ENCODE data around the gene REXO1. TPM values are rescaled to one million over a fixed set of nuclear protein-coding genes. Genes with fewer than 3 reads are reported as not detected.
A peak's percentile ranks its signal among the peaks of the same experiment; 100 is the strongest.

Gene REXO1
- total and polyA plus RNA-seq, 9 of the 15 experiments (the other 6 are each of a cell fraction or from before 2014, with no cell fraction given), result 0.04 to 63.3 (median 15.8) TPM

DNA sequence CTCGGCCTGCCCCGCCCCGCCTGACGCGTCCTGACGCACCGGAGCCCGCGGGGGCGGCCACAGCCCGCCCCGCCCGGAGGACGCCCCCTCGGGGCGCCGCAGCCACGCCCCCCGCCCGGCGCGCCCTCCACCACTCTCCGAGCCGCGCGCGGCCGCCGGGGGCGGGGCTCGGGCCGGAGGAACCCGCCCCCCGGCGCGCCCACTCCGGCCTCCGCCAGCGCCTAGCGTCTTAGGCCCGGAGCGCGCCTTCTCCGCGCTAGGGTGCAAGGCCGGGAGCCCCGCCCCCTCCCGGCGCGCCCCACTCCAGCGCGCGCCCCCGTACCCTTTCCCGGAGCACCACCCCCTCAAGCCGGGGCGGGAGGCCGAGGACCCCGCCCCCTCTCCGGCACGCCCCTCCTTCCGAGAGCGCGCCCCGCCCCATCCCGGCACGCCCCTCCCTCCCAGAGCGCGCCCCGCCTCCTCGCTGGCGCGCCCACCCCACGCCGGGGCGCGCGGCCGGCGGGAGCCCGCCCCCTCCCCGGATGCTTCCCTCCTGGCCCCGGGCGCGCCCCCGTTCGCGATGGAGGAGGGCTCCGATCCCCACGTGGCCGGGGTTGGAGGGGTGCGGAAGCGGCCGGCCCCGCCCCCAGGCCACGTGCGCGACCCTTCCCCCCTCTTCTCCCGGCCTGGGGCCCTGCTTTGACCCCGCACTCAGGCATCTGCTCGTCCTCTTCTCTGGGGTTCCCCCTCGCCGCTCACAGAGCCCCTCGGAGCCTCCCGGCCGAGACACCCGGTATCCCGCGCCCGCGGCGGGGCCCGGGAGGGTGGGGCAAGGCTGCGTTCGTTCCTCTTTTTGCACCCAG lies 15.6 kb upstream of the REXO1 start (continued):
- TF ChIP-seq, protein P1, sequence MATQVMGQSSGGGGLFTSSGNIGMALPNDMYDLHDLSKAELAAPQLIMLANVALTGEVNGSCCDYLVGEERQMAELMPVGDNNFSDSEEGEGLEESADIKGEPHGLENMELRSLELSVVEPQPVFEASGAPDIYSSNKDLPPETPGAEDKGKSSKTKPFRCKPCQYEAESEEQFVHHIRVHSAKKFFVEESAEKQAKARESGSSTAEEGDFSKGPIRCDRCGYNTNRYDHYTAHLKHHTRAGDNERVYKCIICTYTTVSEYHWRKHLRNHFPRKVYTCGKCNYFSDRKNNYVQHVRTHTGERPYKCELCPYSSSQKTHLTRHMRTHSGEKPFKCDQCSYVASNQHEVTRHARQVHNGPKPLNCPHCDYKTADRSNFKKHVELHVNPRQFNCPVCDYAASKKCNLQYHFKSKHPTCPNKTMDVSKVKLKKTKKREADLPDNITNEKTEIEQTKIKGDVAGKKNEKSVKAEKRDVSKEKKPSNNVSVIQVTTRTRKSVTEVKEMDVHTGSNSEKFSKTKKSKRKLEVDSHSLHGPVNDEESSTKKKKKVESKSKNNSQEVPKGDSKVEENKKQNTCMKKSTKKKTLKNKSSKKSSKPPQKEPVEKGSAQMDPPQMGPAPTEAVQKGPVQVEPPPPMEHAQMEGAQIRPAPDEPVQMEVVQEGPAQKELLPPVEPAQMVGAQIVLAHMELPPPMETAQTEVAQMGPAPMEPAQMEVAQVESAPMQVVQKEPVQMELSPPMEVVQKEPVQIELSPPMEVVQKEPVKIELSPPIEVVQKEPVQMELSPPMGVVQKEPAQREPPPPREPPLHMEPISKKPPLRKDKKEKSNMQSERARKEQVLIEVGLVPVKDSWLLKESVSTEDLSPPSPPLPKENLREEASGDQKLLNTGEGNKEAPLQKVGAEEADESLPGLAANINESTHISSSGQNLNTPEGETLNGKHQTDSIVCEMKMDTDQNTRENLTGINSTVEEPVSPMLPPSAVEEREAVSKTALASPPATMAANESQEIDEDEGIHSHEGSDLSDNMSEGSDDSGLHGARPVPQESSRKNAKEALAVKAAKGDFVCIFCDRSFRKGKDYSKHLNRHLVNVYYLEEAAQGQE (IDR thresholded peaks at IDR 0.05; ENCODE audit: borderline replicate concordance), result peak; percentile 35
- TF ChIP-seq, protein P1 (CRISPR knock-in tag; IDR thresholded peaks at IDR 0.05; ENCODE audit: low read depth), result no peak
- TF ChIP-seq ETV6 (IDR thresholded peaks at IDR 0.05; ENCODE audit: borderline replicate concordance in 1 of 2, low read depth in 2 of 2, low read length in 1 of 2), result no peak
- TF ChIP-seq ETV6 (CRISPR knock-in tag; IDR thresholded peaks at IDR 0.05; ENCODE audit: borderline replicate concordance), result no peak
- no peak for TF ChIP-seq RBM39 (optimal IDR thresholded peaks at IDR 0.05; ENCODE audit: low read depth, low read length)
- peak; percentile 16 for TF ChIP-seq NEUROD1 (IDR thresholded peaks at IDR 0.05; ENCODE audit: borderline replicate concordance, low read depth, low read length, partially characterized antibody)
- TF ChIP-seq BRF1 (IDR thresholded peaks at IDR 0.05; ENCODE audit: borderline replicate concordance, extremely low read depth, insufficient read length), result no peak
- TF ChIP-seq PHB2 (IDR thresholded peaks at IDR 0.05; ENCODE audit: low read depth), result no peak
- TF ChIP-seq TFAM (CRISPR knock-in tag; conservative IDR thresholded peaks at IDR 0.05), result no peak
- TF ChIP-seq, protein P2, sequence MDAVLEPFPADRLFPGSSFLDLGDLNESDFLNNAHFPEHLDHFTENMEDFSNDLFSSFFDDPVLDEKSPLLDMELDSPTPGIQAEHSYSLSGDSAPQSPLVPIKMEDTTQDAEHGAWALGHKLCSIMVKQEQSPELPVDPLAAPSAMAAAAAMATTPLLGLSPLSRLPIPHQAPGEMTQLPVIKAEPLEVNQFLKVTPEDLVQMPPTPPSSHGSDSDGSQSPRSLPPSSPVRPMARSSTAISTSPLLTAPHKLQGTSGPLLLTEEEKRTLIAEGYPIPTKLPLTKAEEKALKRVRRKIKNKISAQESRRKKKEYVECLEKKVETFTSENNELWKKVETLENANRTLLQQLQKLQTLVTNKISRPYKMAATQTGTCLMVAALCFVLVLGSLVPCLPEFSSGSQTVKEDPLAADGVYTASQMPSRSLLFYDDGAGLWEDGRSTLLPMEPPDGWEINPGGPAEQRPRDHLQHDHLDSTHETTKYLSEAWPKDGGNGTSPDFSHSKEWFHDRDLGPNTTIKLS (IDR thresholded peaks at IDR 0.05; ENCODE audit: borderline replicate concordance, low read depth), result peak; percentile 76
- TF ChIP-seq ZKSCAN1 (IDR thresholded peaks at IDR 0.05; ENCODE audit: low read depth, low read length), result no peak
- TF ChIP-seq FOXK2 (conservative IDR thresholded peaks at IDR 0.05 in 1 of 2, IDR thresholded peaks at IDR 0.05 in 1 of 2; ENCODE audit: low read depth in 2 of 2), result 0 out of 4 replicates have a peak, but pooled peaks of 1 of the 2 experiments have one; percentile 45
- TF ChIP-seq ZNF12 (CRISPR knock-in tag; IDR thresholded peaks at IDR 0.05), result no peak
- TF ChIP-seq ETV1 (tag; conservative IDR thresholded peaks at IDR 0.05; ENCODE audit: low read depth), result peak; percentile 83

All from K562 (cell line).